RWPE1 (cell line): Measurements from ENCODE around the gene SUB1.
"Not testable (repeated sequence)": the region's sequence is repeated elsewhere in the genome, so short reads cannot be mapped to it uniquely, and the experiment has no call there.

Experiments
- CTCF ChIA-PET: fragments of 350-600 bp; sonication (Branson Sonifier 250); formaldehyde crosslinking; extraction: SDS; loops from one replicate; lab custom pipeline; 2021; lab: Yijun Ruan, JAX
- POLR2A ChIA-PET: fragments of 400-600 bp; formaldehyde crosslinking; extraction: SDS; loops from one replicate; lab custom pipeline; 2020; ENCODE audit warnings: antibody characterized with exemption; ENCODE audit not compliant: low non-redundant PET; lab: Yijun Ruan, JAX
- DNase-seq: peaks from one replicate; pipeline ENCODE4 v3.0.0; 2012; ENCODE audit warnings: low spot score
- H3K27ac ChIP-seq: fragments of 450-650 bp; 2 replicates; pipeline ENCODE4 v1.5.1; 2017
- CTCF ChIP-seq: fragments of 450-650 bp; conservative IDR thresholded peaks from 2 replicates; pipeline ENCODE4 v1.5.1; 2017; ENCODE audit warnings: low read depth, mild to moderate bottlenecking

SUB1 gene

GRCh38 chr5:32565145-32565544 is 20.2 kb upstream of the SUB1 start:
- no peak for TF ChIP-seq CTCF
- H3K27ac ChIP-seq: no peak overlapping the region
- no peak for DNase-seq
- ChIA-PET POLR2A (no interaction called here), CTCF (no interaction called here)

DNA sequence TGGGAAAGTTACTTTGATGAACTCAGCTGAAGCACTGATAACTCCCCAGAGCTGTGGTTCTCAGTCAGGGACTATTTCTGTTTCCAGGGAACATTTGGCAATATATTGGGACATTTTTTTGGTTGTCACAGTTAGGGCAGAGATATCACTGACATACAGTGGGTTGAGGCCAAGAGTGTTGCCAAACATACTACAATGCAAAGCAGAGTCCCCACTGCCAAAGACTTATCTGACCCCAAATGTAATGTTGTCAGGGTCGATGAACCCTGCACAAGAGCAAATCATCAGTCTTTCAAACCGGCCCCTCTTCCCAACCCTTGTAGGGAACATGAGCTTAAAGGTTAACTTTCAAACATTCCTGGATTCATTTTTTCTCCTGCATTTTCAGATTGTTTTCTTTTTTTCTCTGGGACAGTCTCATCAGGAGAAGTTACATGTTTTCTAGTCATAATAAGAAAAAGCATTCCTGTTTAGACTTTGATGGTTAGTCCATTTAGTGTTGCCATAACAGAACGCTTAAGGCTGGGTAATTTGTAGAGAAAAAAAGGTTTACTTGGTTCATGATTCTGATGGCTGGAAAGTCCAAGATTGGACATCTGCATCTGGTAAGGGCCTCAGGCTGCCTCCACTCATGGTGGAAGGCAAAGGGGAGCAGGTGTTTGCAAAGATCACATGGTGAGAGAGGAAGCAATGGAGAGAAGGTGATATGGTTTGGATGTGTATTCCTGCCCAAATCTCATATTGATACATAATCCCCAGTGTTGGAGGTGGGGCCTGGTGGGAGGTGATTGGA is 18.8 kb upstream of the SUB1 start:
- CTCF ChIA-PET: no interaction called here
- no peak for DNase-seq
- POLR2A ChIA-PET: no interaction called here
- no peak overlapping the region for H3K27ac ChIP-seq
- TF ChIP-seq CTCF: no peak

- no peak for DNase-seq
- TF ChIP-seq CTCF: no peak
- no peak overlapping the region for H3K27ac ChIP-seq
- ChIA-PET POLR2A (no interaction called here), CTCF (interaction anchor here (0.9 kb wide), 1 partner anchor 32 kb away, joined by 3 read pairs; no protein-coding TSS in a partner anchor)
These were observed 14.2 kb upstream of the SUB1 start for GRCh38 chr5:32571128-32571527.

GRCh38 chr5:32572778-32573480 is 12.4 kb upstream of the SUB1 start:
- H3K27ac ChIP-seq: no peak overlapping the region
- ChIA-PET POLR2A (no interaction called here), CTCF (interaction anchor here (0.7 kb wide), 2 partner anchors 340 to 1476 kb away, joined by 4 to 5 read pairs; no protein-coding TSS in a partner anchor)
- DNase-seq: no peak
- TF ChIP-seq CTCF: no peak

DNA sequence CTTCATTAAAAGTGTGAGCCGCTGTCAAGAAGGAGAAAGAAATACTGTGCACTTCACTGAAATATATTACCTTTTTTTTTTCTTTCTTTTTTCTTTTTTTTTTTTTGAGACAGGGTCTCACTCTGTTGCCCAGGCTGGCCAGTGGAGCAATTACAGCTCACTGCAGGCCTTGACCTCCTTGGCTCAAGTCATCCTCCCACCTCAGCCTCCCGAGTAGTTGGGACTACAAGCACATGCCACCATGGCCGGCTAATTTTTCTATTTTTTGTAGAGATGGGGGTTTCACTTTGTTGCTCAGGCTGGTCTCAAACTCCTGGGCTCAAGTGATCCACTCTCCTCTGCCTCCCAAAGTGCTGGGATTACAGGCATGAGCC is 11.9 kb upstream of the SUB1 start:
- POLR2A ChIA-PET: not testable (repeated sequence)

GRCh38 chr5:32574540-32575175 is 10.7 kb upstream of the SUB1 start:
- no peak for DNase-seq
- ChIA-PET POLR2A (no interaction called here), CTCF (interaction anchor here (0.6 to 0.9 kb wide), 2 partner anchors 15 to 95 kb away, joined by 3 read pairs; no protein-coding TSS in a partner anchor)
- no peak overlapping the region for H3K27ac ChIP-seq
- TF ChIP-seq CTCF: no peak

More for the DNA sequence above, 11.9 kb upstream of the SUB1 start:
- CTCF ChIA-PET: interaction anchor here (0.7 kb wide), 2 partner anchors 341 to 1476 kb away, joined by 4 to 5 read pairs; no protein-coding TSS in a partner anchor
- not testable (repeated sequence) for DNase-seq, H3K27ac ChIP-seq
